HL-60 (cell line): Measurements from ENCODE around the gene SGCE.

ENCODE experiments used
- DNase-seq, 2 experiments: peaks; one replicate each; pipeline ENCODE4 v3.0.0-alpha.2; 2010 to 2020; ENCODE audit warnings: low read depth in 1 of 2, low spot score in 1 of 2
- H3K27ac ChIP-seq: fragments of 250-450 bp; sonication (Bioruptor Pico); replicated peaks from 2 replicates; pipeline ENCODE4 v1.5.1; 2020; ENCODE audit warnings: mild to moderate bottlenecking, moderate library complexity
- H3K27me3 ChIP-seq: fragments of 250-450 bp; sonication (Bioruptor Pico); 2 replicates; pipeline ENCODE4 v1.5.1; 2021; ENCODE audit warnings: mild to moderate bottlenecking, moderate library complexity; ENCODE audit not compliant: insufficient read depth, poor library complexity, severe bottlenecking
- H3K4me3 ChIP-seq: replicated peaks from 2 replicates; pipeline ENCODE4 v1.5.1; 2011; ENCODE audit warnings: mild to moderate bottlenecking, control low read depth, low read length; ENCODE audit not compliant: insufficient read depth
- GABPA ChIP-seq: IDR thresholded peaks from 2 replicates; pipeline ENCODE4 v1.6.1; 2012; ENCODE audit warnings: low read depth
- POLR2AphosphoS5 ChIP-seq: IDR thresholded peaks from 2 replicates; pipeline ENCODE4 v1.6.1; 2012; ENCODE audit warnings: low read depth
- SPI1 ChIP-seq: IDR thresholded peaks from 2 replicates; pipeline ENCODE4 v1.6.1; 2012; ENCODE audit warnings: low read depth, mild to moderate bottlenecking, borderline replicate concordance
- TF ChIP-seq, protein P1 (sequence below): IDR thresholded peaks from 2 replicates; pipeline ENCODE4 v1.6.1; 2012; ENCODE audit warnings: low read depth; ENCODE audit not compliant: insufficient replicate concordance
- TF ChIP-seq, protein P2 (sequence below): IDR thresholded peaks from one replicate; pipeline ENCODE4 v1.5.1; 2011; ENCODE audit warnings: low read length, control low read depth, inconsistent platforms; ENCODE audit not compliant: insufficient read depth

The SGCE gene

DNA sequence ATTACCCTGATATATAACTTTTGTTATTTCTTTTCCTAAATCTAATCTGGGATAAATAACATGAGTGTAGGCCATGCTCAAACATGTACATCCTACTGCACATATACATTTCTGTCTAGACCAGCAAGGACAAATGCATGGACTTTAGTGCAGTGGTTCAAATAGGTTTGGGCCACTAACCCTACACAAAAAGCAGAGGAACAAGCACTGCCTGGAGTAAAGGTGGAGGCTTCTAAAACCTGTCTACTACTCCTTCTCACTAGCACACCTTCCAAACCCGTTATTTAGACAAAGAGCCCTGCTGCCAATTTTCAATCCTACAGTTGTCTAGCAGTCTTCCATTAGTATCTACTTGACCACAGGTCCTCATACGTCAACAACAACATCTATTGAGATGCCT is 34.8 kb downstream of the SGCE start:
- no peak for TF ChIP-seq POLR2AphosphoS5
- TF ChIP-seq, protein P1, sequence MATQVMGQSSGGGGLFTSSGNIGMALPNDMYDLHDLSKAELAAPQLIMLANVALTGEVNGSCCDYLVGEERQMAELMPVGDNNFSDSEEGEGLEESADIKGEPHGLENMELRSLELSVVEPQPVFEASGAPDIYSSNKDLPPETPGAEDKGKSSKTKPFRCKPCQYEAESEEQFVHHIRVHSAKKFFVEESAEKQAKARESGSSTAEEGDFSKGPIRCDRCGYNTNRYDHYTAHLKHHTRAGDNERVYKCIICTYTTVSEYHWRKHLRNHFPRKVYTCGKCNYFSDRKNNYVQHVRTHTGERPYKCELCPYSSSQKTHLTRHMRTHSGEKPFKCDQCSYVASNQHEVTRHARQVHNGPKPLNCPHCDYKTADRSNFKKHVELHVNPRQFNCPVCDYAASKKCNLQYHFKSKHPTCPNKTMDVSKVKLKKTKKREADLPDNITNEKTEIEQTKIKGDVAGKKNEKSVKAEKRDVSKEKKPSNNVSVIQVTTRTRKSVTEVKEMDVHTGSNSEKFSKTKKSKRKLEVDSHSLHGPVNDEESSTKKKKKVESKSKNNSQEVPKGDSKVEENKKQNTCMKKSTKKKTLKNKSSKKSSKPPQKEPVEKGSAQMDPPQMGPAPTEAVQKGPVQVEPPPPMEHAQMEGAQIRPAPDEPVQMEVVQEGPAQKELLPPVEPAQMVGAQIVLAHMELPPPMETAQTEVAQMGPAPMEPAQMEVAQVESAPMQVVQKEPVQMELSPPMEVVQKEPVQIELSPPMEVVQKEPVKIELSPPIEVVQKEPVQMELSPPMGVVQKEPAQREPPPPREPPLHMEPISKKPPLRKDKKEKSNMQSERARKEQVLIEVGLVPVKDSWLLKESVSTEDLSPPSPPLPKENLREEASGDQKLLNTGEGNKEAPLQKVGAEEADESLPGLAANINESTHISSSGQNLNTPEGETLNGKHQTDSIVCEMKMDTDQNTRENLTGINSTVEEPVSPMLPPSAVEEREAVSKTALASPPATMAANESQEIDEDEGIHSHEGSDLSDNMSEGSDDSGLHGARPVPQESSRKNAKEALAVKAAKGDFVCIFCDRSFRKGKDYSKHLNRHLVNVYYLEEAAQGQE, result no peak
- no peak for TF ChIP-seq GABPA
- TF ChIP-seq, protein P2, sequence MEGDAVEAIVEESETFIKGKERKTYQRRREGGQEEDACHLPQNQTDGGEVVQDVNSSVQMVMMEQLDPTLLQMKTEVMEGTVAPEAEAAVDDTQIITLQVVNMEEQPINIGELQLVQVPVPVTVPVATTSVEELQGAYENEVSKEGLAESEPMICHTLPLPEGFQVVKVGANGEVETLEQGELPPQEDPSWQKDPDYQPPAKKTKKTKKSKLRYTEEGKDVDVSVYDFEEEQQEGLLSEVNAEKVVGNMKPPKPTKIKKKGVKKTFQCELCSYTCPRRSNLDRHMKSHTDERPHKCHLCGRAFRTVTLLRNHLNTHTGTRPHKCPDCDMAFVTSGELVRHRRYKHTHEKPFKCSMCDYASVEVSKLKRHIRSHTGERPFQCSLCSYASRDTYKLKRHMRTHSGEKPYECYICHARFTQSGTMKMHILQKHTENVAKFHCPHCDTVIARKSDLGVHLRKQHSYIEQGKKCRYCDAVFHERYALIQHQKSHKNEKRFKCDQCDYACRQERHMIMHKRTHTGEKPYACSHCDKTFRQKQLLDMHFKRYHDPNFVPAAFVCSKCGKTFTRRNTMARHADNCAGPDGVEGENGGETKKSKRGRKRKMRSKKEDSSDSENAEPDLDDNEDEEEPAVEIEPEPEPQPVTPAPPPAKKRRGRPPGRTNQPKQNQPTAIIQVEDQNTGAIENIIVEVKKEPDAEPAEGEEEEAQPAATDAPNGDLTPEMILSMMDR, result no peak
- no peak for TF ChIP-seq SPI1
- Histone ChIP-seq H3K27me3 (no peaks in the 10 kb centered on the region), H3K27ac (no peak overlapping the region), H3K4me3 (no peak overlapping the region)
- no peak for DNase-seq

DNA sequence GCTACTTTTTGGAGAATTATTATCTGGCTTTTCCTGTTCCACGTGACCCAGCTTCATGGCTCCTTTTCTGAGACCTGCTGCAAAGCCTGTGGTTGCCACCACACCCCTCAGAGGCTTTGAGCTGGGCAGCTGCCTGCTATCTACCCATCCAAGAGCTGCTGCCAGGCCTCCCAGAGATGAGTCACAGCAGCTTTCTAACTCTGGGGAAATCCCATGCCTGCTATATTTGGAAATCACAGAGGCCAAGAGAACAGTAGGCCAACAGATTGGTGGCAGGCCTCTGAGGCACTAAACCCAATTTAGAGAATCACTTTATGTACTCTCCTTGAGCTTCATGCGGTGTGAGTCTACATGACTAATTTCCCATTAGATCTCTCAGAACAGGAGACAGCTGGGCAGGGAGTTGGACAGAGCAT is 35.2 kb downstream of the SGCE start:
- no peak overlapping the region for H3K4me3 ChIP-seq
- TF ChIP-seq GABPA (no peak), POLR2AphosphoS5 (no peak), SPI1 (no peak)
- TF ChIP-seq, protein P1, result no peak
- TF ChIP-seq, protein P2, result no peak
- H3K27ac ChIP-seq, result no peak overlapping the region
- H3K27me3 ChIP-seq, result no peaks in the 10 kb centered on the region
- DNase-seq, result peak; percentile 2 to 32

DNA sequence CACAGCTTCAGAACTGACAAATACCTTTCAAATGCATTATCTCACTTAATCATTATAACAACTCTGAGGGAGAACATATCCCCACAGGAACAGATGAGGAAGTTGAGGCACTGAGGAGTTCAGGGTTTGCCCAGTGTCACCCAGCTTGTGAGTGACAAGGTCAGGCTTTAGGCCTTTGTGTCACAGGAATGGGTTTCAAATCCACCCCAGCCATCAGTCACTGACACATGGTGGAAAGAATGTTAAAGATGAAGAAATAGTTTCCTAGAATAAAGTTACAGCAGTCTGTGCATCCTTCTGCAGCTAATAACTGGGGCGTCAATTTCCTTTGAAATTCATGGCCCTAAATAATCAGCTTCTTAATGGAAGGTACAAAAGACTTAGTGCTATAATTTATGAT is 37.8 kb downstream of the SGCE start:
- no peak for DNase-seq
- TF ChIP-seq SPI1 (no peak), POLR2AphosphoS5 (no peak), GABPA (no peak)
- TF ChIP-seq, protein P2, result no peak
- TF ChIP-seq, protein P1, result no peak
- no peak overlapping the region for H3K27ac ChIP-seq
- H3K27me3 ChIP-seq, result no peaks in the 10 kb centered on the region
- no peak overlapping the region for H3K4me3 ChIP-seq
